Testis (tissue), 2 donors: ENCODE data around the gene NPEPPS.
"Not testable (repeated sequence)": the region's sequence is repeated elsewhere in the genome, so short reads cannot be mapped to it uniquely, and the experiment has no call there.

Source experiments
- POLR2A ChIP-seq: fragments of 450-650 bp; IDR thresholded peaks from one replicate; pipeline ENCODE4 v1.6.1; 2017; ENCODE audit warnings: antibody characterized with exemption, mild to moderate bottlenecking, moderate library complexity
- TF ChIP-seq, protein P1 (sequence below), 3 experiments: fragments of 450-650 bp in 2 of 3; fragments of 200-600 bp in 1 of 3; sonication (generic) in 1 of 3; IDR thresholded peaks; one replicate each; pipeline ENCODE4 v1.5.1; 2016 to 2019; ENCODE audit warnings: antibody characterized with exemption in 3 of 3, mild to moderate bottlenecking in 2 of 3, moderate library complexity in 1 of 3

DNA sequence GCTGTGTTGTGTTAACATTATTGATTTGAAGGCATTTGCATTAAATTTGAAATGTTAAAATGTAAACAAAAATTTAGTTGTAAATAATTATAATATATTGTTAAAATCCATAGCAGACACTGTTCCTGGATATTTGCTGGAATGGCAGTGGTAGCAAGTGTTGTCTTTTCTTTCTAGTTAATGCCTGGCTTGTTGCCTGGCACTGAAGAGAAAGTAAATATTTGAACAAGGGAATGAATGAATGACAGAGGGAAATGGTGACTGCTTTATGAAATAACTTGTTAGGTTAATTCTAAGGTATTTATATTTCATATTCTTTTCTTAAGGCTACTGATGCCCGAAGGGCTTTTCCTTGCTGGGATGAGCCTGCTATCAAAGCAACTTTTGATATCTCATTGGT is 51.5 kb downstream of the NPEPPS start:
- TF ChIP-seq, protein P1, sequence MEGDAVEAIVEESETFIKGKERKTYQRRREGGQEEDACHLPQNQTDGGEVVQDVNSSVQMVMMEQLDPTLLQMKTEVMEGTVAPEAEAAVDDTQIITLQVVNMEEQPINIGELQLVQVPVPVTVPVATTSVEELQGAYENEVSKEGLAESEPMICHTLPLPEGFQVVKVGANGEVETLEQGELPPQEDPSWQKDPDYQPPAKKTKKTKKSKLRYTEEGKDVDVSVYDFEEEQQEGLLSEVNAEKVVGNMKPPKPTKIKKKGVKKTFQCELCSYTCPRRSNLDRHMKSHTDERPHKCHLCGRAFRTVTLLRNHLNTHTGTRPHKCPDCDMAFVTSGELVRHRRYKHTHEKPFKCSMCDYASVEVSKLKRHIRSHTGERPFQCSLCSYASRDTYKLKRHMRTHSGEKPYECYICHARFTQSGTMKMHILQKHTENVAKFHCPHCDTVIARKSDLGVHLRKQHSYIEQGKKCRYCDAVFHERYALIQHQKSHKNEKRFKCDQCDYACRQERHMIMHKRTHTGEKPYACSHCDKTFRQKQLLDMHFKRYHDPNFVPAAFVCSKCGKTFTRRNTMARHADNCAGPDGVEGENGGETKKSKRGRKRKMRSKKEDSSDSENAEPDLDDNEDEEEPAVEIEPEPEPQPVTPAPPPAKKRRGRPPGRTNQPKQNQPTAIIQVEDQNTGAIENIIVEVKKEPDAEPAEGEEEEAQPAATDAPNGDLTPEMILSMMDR (IDR thresholded peaks at IDR 0.05): not testable (repeated sequence)
- TF ChIP-seq POLR2A: not testable (repeated sequence)
